ENCODE measurements around the gene PACRG. TPM values are rescaled to one million over a fixed set of nuclear protein-coding genes. Genes with fewer than 3 reads are reported as not detected.
"Not testable (repeated sequence)": the region's sequence is repeated elsewhere in the genome, so short reads cannot be mapped to it uniquely, and the experiment has no call there.

PACRG gene
- total and polyA plus RNA-seq, 10 of the 15 experiments (the other 5 are each of a cell fraction or from before 2014, with no cell fraction given), result not detected

GRCh38 chr6:163313981-163314380 lies 586.2 kb downstream of the PACRG start (continued):
- TF ChIP-seq E2F8 (IDR thresholded peaks at IDR 0.05; ENCODE audit: low read depth, partially characterized antibody), result no peak
- no peak for TF ChIP-seq YBX1 (IDR thresholded peaks at IDR 0.05)

- no peaks in the 10 kb centered on the region for H3K79me2 ChIP-seq (ENCODE audit: control insufficient read depth, insufficient read depth, low read length)
- no peak overlapping the region for H3K4me3 ChIP-seq
- H3K4me1 ChIP-seq (ENCODE audit: control insufficient read depth, insufficient read depth, low read length), result no peaks in the 10 kb centered on the region
- no peaks in the 10 kb centered on the region for H3K9me3 ChIP-seq (replicated peaks; ENCODE audit: control insufficient read depth, insufficient read depth, low read length)
- WGBS (ENCODE audit: insufficient coverage, insufficient replicate concordance, low lambda C conversion rate, missing lambda C conversion rate), result 60% methylated on average over 11 of the region's 11 CpGs
- ChIA-PET SMC1A (ENCODE audit: uncharacterized antibody, unreplicated experiment) (no interaction called here), RAD21 (ENCODE audit: unreplicated experiment) (no interaction called here), CTCF (no interaction called here), POLR2A (no interaction called here)
- H3K36me3 ChIP-seq (ENCODE audit: control insufficient read depth in 2 of 2, insufficient read depth in 2 of 2, low read length in 1 of 2), result no peaks in the 10 kb centered on the region
- H2AFZ ChIP-seq (ENCODE audit: control insufficient read depth, low read depth, low read length), result no peak overlapping the region
- TF ChIP-seq POU2F2 (IDR thresholded peaks at IDR 0.05; ENCODE audit: borderline replicate concordance, low read depth, low read length) (no peak), IKZF2 (IDR thresholded peaks at IDR 0.05) (no peak), ELK1 (IDR thresholded peaks at IDR 0.05; ENCODE audit: low read depth, low read length) (no peak), LARP7 (IDR thresholded peaks at IDR 0.05) (no peak), E4F1 (IDR thresholded peaks at IDR 0.05; ENCODE audit: borderline replicate concordance, partially characterized antibody) (no peak), RBBP5 (conservative IDR thresholded peaks at IDR 0.05) (no peak)
- intact Hi-C loops (cut with micrococcal nuclease; ENCODE audit: unreplicated experiment), result no loop called here
- no peaks in the 10 kb centered on the region; the same call in 1 of the 2 replicates for H4K20me1 ChIP-seq (ENCODE audit: control insufficient read depth, insufficient read depth)
- in situ Hi-C loops (cut with MboI), result no loop called here
- FAIRE-seq (no peak), DNase-seq (ENCODE audit: low read depth, low spot score) (no peak), ATAC-seq (no peak)
- no peak overlapping the region for H3K9ac ChIP-seq (ENCODE audit: control insufficient read depth, insufficient read depth, low read length)
- H3K27ac ChIP-seq (ENCODE audit: control insufficient read depth, insufficient read depth), result no peak overlapping the region
- no peaks in the 10 kb centered on the region; a peak in 2 of 4 replicates for H3K27me3 ChIP-seq (replicated peaks in 1 of 2; ENCODE audit: control insufficient read depth in 2 of 2, insufficient read depth in 2 of 2, low read length in 1 of 2)
- no peak overlapping the region for H3K4me2 ChIP-seq (ENCODE audit: control insufficient read depth, insufficient read depth)
- no TSS peak for BruUV-seq (replicated peaks)
Measured at GRCh38 chr6:163314791-163315470, 587.2 kb downstream of the PACRG start.

GRCh38 chr6:163316866-163317495 lies 589.2 kb downstream of the PACRG start:
- H3K9me3 ChIP-seq (replicated peaks; ENCODE audit: control insufficient read depth, insufficient read depth, low read length); FAIRE-seq; H3K4me2 ChIP-seq (ENCODE audit: control insufficient read depth, insufficient read depth); H4K20me1 ChIP-seq (ENCODE audit: control insufficient read depth, insufficient read depth); POLR2A ChIA-PET; H3K79me2 ChIP-seq (ENCODE audit: control insufficient read depth, insufficient read depth, low read length); H3K27me3 ChIP-seq (replicated peaks in 1 of 2; ENCODE audit: control insufficient read depth in 2 of 2, insufficient read depth in 2 of 2, low read length in 1 of 2); DNase-seq (ENCODE audit: low read depth, low spot score); H3K27ac ChIP-seq (ENCODE audit: control insufficient read depth, insufficient read depth); RAD21 ChIA-PET (ENCODE audit: unreplicated experiment); H3K9ac ChIP-seq (ENCODE audit: control insufficient read depth, insufficient read depth, low read length); BruUV-seq (replicated peaks); H2AFZ ChIP-seq (ENCODE audit: control insufficient read depth, low read depth, low read length); H3K4me1 ChIP-seq (ENCODE audit: control insufficient read depth, insufficient read depth, low read length); in situ Hi-C loops (cut with MboI); H3K36me3 ChIP-seq (ENCODE audit: control insufficient read depth in 2 of 2, insufficient read depth in 2 of 2, low read length in 1 of 2); ATAC-seq; H3K4me3 ChIP-seq; intact Hi-C loops (cut with micrococcal nuclease; ENCODE audit: unreplicated experiment): not testable (repeated sequence)
- WGBS (ENCODE audit: insufficient coverage, insufficient replicate concordance, low lambda C conversion rate, missing lambda C conversion rate), result 62% methylated on average over 12 of the region's 12 CpGs
- ChIA-PET CTCF (interaction anchor here (0.6 to 0.7 kb wide), 2 partner anchors 9 to 18 kb away, joined by 3 read pairs; no protein-coding TSS in a partner anchor), SMC1A (ENCODE audit: uncharacterized antibody, unreplicated experiment) (interaction anchor here (0.7 kb wide), 1 partner anchor 11 kb away, joined by 3 read pairs; no protein-coding TSS in a partner anchor)
